ENCODE results near the gene ZMPSTE24. TPM values are rescaled to one million over a fixed set of nuclear protein-coding genes. Genes with fewer than 3 reads are reported as not detected.

Gene ZMPSTE24
- total RNA-seq, 4 donors from 2014 or later = 3.4 to 40.8 (median 23.7) TPM

- peaks cover 2 to 9% (median 5%) of the 10 kb centered on the region in 4 donors for H3K4me1 ChIP-seq
- intact Hi-C loops (cut with DNase I; ENCODE audit: low total_unique reads) = no loop called here
- in situ Hi-C loops (cut with MboI; ENCODE audit: low pct_ligation_motif_present in 1 of 4, low pct_unique_long_range_greater_than_20kb in 1 of 4, low sequenced_read_pairs in 3 of 4) = no loop called here
- no peak overlapping the region for H3K4me3 ChIP-seq
- WGBS, 2 donors (ENCODE audit: low coverage in 1 of 2) = 85 to 87% methylated on average over 2 to 4 of the region's 4 CpGs
- H3K27me3 ChIP-seq = no peaks in the 10 kb centered on the region
- DNase-seq = no peak
- H3K9me3 ChIP-seq = no peaks in the 10 kb centered on the region
- no peak overlapping the region for H3K27ac ChIP-seq
- no peaks in the 10 kb centered on the region for H3K36me3 ChIP-seq
- TF ChIP-seq CTCF (IDR thresholded peaks at IDR 0.05) (no peak), POLR2A (IDR thresholded peaks at IDR 0.05) (no peak), POLR2AphosphoS5 (IDR thresholded peaks at IDR 0.05) (no peak), EP300 (IDR thresholded peaks at IDR 0.05; ENCODE audit: low read depth) (no peak)
Observed at GRCh38 chr1:40251456-40251855, 6.6 kb upstream of the ZMPSTE24 start.

GRCh38 chr1:40252601-40253000 is 5.4 kb upstream of the ZMPSTE24 start:
- no peak overlapping the region for H3K27ac ChIP-seq
- in situ Hi-C loops (cut with MboI; ENCODE audit: low pct_ligation_motif_present in 1 of 4, low pct_unique_long_range_greater_than_20kb in 1 of 4, low sequenced_read_pairs in 3 of 4) = no loop called here

GRCh38 chr1:40255231-40255630 is 2.8 kb upstream of the ZMPSTE24 start:
- TF ChIP-seq CTCF (IDR thresholded peaks at IDR 0.05) (no peak), POLR2A (IDR thresholded peaks at IDR 0.05) (no peak), POLR2AphosphoS5 (IDR thresholded peaks at IDR 0.05) (no peak), EP300 (IDR thresholded peaks at IDR 0.05; ENCODE audit: low read depth) (no peak)
- no peak overlapping the region for H3K4me3 ChIP-seq
- intact Hi-C loops (cut with DNase I; ENCODE audit: low total_unique reads) (no loop called here), in situ Hi-C loops (cut with MboI; ENCODE audit: low pct_ligation_motif_present in 1 of 4, low pct_unique_long_range_greater_than_20kb in 1 of 4, low sequenced_read_pairs in 3 of 4) (no loop called here)
- H3K9me3 ChIP-seq = no peaks in the 10 kb centered on the region
- H3K27ac ChIP-seq = no peak overlapping the region
- no peak for DNase-seq
- peaks cover 6 to 31% (median 21%) of the 10 kb centered on the region in 4 donors for H3K4me1 ChIP-seq
- no peaks in the 10 kb centered on the region for H3K27me3 ChIP-seq
- no peaks in the 10 kb centered on the region for H3K36me3 ChIP-seq

More at GRCh38 chr1:40252601-40253000, 5.4 kb upstream of the ZMPSTE24 start:
- no peak for TF ChIP-seq CTCF (IDR thresholded peaks at IDR 0.05)
- no peak for TF ChIP-seq POLR2A (IDR thresholded peaks at IDR 0.05)
- TF ChIP-seq POLR2AphosphoS5 (IDR thresholded peaks at IDR 0.05) = no peak
- TF ChIP-seq EP300 (IDR thresholded peaks at IDR 0.05; ENCODE audit: low read depth) = no peak
- intact Hi-C loops (cut with DNase I; ENCODE audit: low total_unique reads) = no loop called here
- Histone ChIP-seq H3K9me3 (no peaks in the 10 kb centered on the region), H3K27me3 (no peaks in the 10 kb centered on the region), H3K36me3 (no peaks in the 10 kb centered on the region), H3K4me3 (no peak overlapping the region), H3K4me1 (peaks cover 6 to 16% (median 10%) of the 10 kb centered on the region in 4 donors)
- DNase-seq = no peak
- 95 to 100% methylated on average over 2 of the region's 2 CpGs for WGBS, 2 donors (ENCODE audit: low coverage in 1 of 2)

GRCh38 chr1:40256401-40257084 is 1.5 kb upstream of the ZMPSTE24 start:
- in situ Hi-C loops (cut with MboI; ENCODE audit: low pct_ligation_motif_present in 1 of 4, low pct_unique_long_range_greater_than_20kb in 1 of 4, low sequenced_read_pairs in 3 of 4) = no loop called here
- Histone ChIP-seq H3K4me1 (peaks cover 6 to 31% (median 22%) of the 10 kb centered on the region in 4 donors), H3K4me3 (peak overlapping the region in 3 of 4 donors; percentile 62 to 87 (median 84)), H3K27ac (peak overlapping the region; percentile 91 to 96 (median 96)), H3K9me3 (no peaks in the 10 kb centered on the region), H3K36me3 (peaks cover 0 to 11% (median 4%) of the 10 kb centered on the region in 4 donors), H3K27me3 (no peaks in the 10 kb centered on the region)
- intact Hi-C loops (cut with DNase I; ENCODE audit: low total_unique reads) = no loop called here
- no peak for DNase-seq
- TF ChIP-seq CTCF (IDR thresholded peaks at IDR 0.05) = no peak
- no peak for TF ChIP-seq POLR2AphosphoS5 (IDR thresholded peaks at IDR 0.05)
- no peak for TF ChIP-seq POLR2A (IDR thresholded peaks at IDR 0.05)
- no peak for TF ChIP-seq EP300 (IDR thresholded peaks at IDR 0.05; ENCODE audit: low read depth)
- WGBS, 2 donors (ENCODE audit: low coverage in 1 of 2) = 31 to 44% methylated on average over 6 of the region's 6 CpGs
